OCI-LY7 (cell line): Measurements from ENCODE around the gene CDKAL1. TPM values are rescaled to one million over a fixed set of nuclear protein-coding genes. Genes with fewer than 3 reads are reported as not detected.

Experiments used
- BruUV-seq: library from RNA; stranded (reverse); fragments of 400-500 nt; replicated peaks from 2 replicates; lab custom pipeline; 2021; lab: Mats Ljungman, UMichigan
- CTCF ChIA-PET: fragments of 300-600 bp; sonication (Branson Sonifier 250); formaldehyde crosslinking; loops from one replicate; lab custom pipeline; 2022; ENCODE audit warnings: antibody characterized with exemption; ENCODE audit not compliant: unreplicated experiment; lab: Charles Lee
- POLR2A ChIA-PET: fragments of 300-600 bp; sonication (Branson Sonifier 250); formaldehyde crosslinking; loops from one replicate; lab custom pipeline; 2022; ENCODE audit warnings: antibody characterized with exemption; lab: Charles Lee
- DNase-seq: peaks from one replicate; pipeline ENCODE4 v3.0.0-alpha.2; 2015; ENCODE audit warnings: low spot score
- H2AFZ ChIP-seq: fragments of 200-600 bp; sonication (generic), shearing (Covaris generic); 2 replicates; pipeline ENCODE4 v1.6.1; 2014; ENCODE audit warnings: mild to moderate bottlenecking, antibody characterized with exemption, low read length, moderate library complexity
- H3K27ac ChIP-seq: fragments of 200-600 bp; sonication (generic); 2 replicates; pipeline ENCODE4 v1.5.1; 2014; ENCODE audit warnings: mixed run types, low read depth, mild to moderate bottlenecking, moderate library complexity, low read length, inconsistent platforms; ENCODE audit not compliant: poor library complexity, severe bottlenecking
- H3K36me3 ChIP-seq: fragments of 200-600 bp; sonication (generic); 2 replicates; pipeline ENCODE4 v1.6.1; 2014; ENCODE audit warnings: mild to moderate bottlenecking, antibody characterized with exemption, low read length, moderate library complexity, mixed read lengths; ENCODE audit not compliant: insufficient read depth
- H3K4me1 ChIP-seq: fragments of 200-600 bp; sonication (generic); 2 replicates; pipeline ENCODE4 v1.5.1; 2014; ENCODE audit warnings: mild to moderate bottlenecking, low read length; ENCODE audit not compliant: insufficient read depth, poor library complexity, severe bottlenecking
- H3K4me2 ChIP-seq: fragments of 200-600 bp; sonication (generic); 2 replicates; pipeline ENCODE4 v1.6.1; 2014; ENCODE audit warnings: mild to moderate bottlenecking, low read length
- H3K4me3 ChIP-seq: fragments of 200-600 bp; sonication (generic); 2 replicates; pipeline ENCODE4 v1.5.1; 2014; ENCODE audit warnings: mild to moderate bottlenecking, low read depth, low read length; ENCODE audit not compliant: poor library complexity, severe bottlenecking
- H3K79me2 ChIP-seq: fragments of 200-600 bp; sonication (generic); 2 replicates; pipeline ENCODE4 v1.6.1; 2016; ENCODE audit warnings: low read depth, mild to moderate bottlenecking, low read length, moderate library complexity, mixed read lengths; ENCODE audit not compliant: insufficient read depth
- H3K9me2 ChIP-seq: fragments of 200-600 bp; sonication (generic); 2 replicates; pipeline ENCODE4 v1.6.1; 2016; ENCODE audit warnings: mild to moderate bottlenecking, low read length, mixed read lengths; ENCODE audit not compliant: insufficient read depth
- H3K9me3 ChIP-seq: fragments of 200-600 bp; sonication (generic); 2 replicates; pipeline ENCODE4 v1.6.1; 2014; ENCODE audit warnings: mild to moderate bottlenecking, mixed run types, low read length, mixed read lengths
- H4K20me1 ChIP-seq: fragments of 200-600 bp; sonication (generic); 2 replicates; pipeline ENCODE4 v1.6.1; 2014; ENCODE audit warnings: mild to moderate bottlenecking, antibody characterized with exemption, low read length, moderate library complexity, mixed read lengths; ENCODE audit not compliant: insufficient read depth
- CTCF ChIP-seq: fragments of 200-600 bp; sonication (generic); conservative IDR thresholded peaks from 2 replicates; pipeline ENCODE4 v1.5.1; 2014; ENCODE audit warnings: mild to moderate bottlenecking, antibody characterized with exemption, low read length, moderate library complexity, mixed read lengths
- EZH2phosphoT487 ChIP-seq: fragments of 200-600 bp; sonication (generic); IDR thresholded peaks from 2 replicates; pipeline ENCODE4 v1.6.1; 2018; ENCODE audit warnings: low read depth, borderline replicate concordance, mild to moderate bottlenecking, mixed run types, antibody characterized with exemption, low read length, moderate library complexity, mixed read lengths
- intact Hi-C: fragments of 100-400 bp; cut with micrococcal nuclease; formaldehyde crosslinking; loops from one replicate; pipeline ENCODE4 v1.10.0; 2022; ENCODE audit not compliant: unreplicated experiment
- total RNA-seq, 2 experiments: library from RNA; depleted of rRNA in 1 of 2; stranded (reverse); fragments of >200 nt in 1 of 2; shearing (Covaris generic) in 1 of 2; gene quantifications; 2 replicates each; pipeline ENCODE4 v1.2.3, GENCODE V29; 2014 to 2022

Gene CDKAL1
- total RNA-seq, 2 experiments from 2014 or later, result 19.9 to 21.1 TPM

GRCh38 chr6:20811109-20811761 is 277.0 kb downstream of the CDKAL1 start:
- Histone ChIP-seq H2AFZ (no peak overlapping the region), H3K9me3 (no peaks in the 10 kb centered on the region), H3K4me2 (no peak overlapping the region), H3K36me3 (no peaks in the 10 kb centered on the region), H3K4me1 (no peaks in the 10 kb centered on the region), H3K27ac (no peak overlapping the region), H4K20me1 (no peaks in the 10 kb centered on the region), H3K9me2 (no peaks in the 10 kb centered on the region), H3K4me3 (no peak overlapping the region), H3K79me2 (no peaks in the 10 kb centered on the region)
- DNase-seq, result no peak
- ChIA-PET POLR2A (interaction anchor here (0.5 to 0.9 kb wide), 3 partner anchors 9 to 1557 kb away, joined by 3 to 5 read pairs (median 5); no protein-coding TSS in a partner anchor), CTCF (no interaction called here)
- intact Hi-C loops, result no loop called here
- no TSS peak for BruUV-seq
- no peak for TF ChIP-seq EZH2phosphoT487
- TF ChIP-seq CTCF, result no peak

DNA sequence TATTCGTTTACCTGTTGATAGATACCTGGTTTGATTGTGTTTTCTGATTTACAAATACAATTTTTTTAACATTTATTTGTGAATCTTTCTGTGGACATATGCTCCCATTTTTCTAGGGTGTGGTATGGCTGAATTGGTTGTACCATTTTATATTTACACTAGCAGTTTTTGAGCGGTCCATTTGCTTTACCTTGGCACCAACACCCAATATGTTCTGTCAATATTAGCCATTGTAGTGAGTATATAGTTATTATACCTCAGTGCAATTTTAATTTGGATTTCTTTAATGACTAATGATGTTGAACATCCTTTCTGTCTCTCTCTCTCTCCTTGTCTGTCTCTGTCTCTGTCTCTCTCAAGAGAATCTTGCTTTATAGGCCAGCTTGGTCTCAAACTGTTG is 278.5 kb downstream of the CDKAL1 start:
- no peak for TF ChIP-seq EZH2phosphoT487
- no peak for TF ChIP-seq CTCF
- H2AFZ ChIP-seq, result no peak overlapping the region
- H3K9me2 ChIP-seq, result no peaks in the 10 kb centered on the region
- no peaks in the 10 kb centered on the region for H3K9me3 ChIP-seq
- H4K20me1 ChIP-seq, result no peaks in the 10 kb centered on the region
- intact Hi-C loops, result no loop called here
- no peak for DNase-seq
- ChIA-PET CTCF (no interaction called here), POLR2A (interaction anchor here (0.7 kb wide), 1 partner anchor 24 kb away, joined by 3 read pairs; no protein-coding TSS in a partner anchor)
- no peak overlapping the region for H3K4me3 ChIP-seq
- no TSS peak for BruUV-seq
- no peaks in the 10 kb centered on the region for H3K79me2 ChIP-seq
- H3K27ac ChIP-seq, result no peak overlapping the region
- no peak overlapping the region for H3K4me2 ChIP-seq
- no peaks in the 10 kb centered on the region for H3K36me3 ChIP-seq
- H3K4me1 ChIP-seq, result no peaks in the 10 kb centered on the region

- no peaks in the 10 kb centered on the region for H4K20me1 ChIP-seq
- BruUV-seq, result no TSS peak
- no peak for TF ChIP-seq EZH2phosphoT487
- no peak for TF ChIP-seq CTCF
- no peaks in the 10 kb centered on the region for H3K4me1 ChIP-seq
- CTCF ChIA-PET, result no interaction called here
- no peaks in the 10 kb centered on the region for H3K79me2 ChIP-seq
- no peak overlapping the region for H3K4me2 ChIP-seq
- no peaks in the 10 kb centered on the region for H3K9me3 ChIP-seq
- DNase-seq, result no peak
- no peak overlapping the region for H3K4me3 ChIP-seq
- intact Hi-C loops, result no loop called here
- no peaks in the 10 kb centered on the region for H3K36me3 ChIP-seq
- POLR2A ChIA-PET, result interaction anchor here (0.5 kb wide), 1 partner anchor 52 kb away, joined by 3 read pairs; no protein-coding TSS in a partner anchor
- no peaks in the 10 kb centered on the region for H3K9me2 ChIP-seq
- no peak overlapping the region for H2AFZ ChIP-seq
- no peak overlapping the region for H3K27ac ChIP-seq
Measured at GRCh38 chr6:20814494-20814893, 280.2 kb downstream of the CDKAL1 start.
